ENCODE data around the gene GLYATL1B. TPM values are rescaled to one million over a fixed set of nuclear protein-coding genes. Genes with fewer than 3 reads are reported as not detected.
"Not testable (repeated sequence)": the region's sequence is repeated elsewhere in the genome, so short reads cannot be mapped to it uniquely, and the experiment has no call there.

The GLYATL1B gene
- total and polyA plus RNA-seq, 4 donors: not detected

DNA sequence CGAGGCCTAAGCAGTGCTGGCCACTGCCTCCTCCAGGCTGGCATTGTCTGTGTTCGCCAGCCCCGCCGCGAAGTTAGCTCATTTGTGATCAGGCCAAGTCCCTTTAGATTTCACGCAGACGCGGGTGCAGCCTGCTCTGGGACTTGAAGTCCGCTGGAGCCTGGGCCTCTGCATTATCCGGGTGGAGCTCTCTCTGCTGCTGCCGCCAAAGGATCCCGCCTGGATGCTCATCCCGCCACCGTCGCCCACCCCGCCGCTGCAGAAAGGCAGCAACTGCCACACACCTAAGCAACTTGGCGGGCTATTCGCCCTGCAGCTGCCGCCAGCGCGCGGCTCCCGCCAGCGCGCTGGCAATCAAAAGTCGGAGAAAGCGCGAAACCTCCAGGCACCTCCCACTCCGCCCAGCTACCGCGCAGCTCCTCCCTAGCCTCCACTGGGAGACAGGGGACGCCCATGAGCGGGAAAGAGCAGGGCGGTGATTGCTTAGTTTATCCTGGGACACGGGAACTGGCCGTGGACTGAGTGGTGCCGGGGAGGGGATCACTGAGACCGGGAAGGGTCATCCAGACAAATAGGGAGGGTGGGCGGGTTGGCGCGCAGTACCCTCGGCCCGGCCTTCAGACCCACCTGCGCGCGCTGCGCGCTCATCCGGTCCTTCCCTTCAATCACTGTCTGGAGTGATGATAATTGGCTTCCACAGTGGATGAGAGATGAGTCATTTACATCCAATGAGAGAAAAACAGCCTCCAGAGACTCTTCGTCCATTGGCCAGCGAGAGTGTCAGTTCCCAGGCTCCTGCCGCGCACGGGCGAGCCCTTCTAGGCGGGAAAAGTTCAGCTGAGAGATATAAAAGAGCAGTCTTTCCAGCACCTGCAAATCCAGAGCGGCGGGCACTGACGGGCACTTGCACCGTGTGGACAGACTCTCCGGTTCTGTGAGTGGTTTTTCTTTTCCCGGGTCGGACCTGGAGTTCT, 20.5 kb downstream of the GLYATL1B start, which contains the start of gene FAM111B:
Gene FAM111B, plus strand, starts transcription at position 875 of the 974 bp plus-strand sequence. CDS start 2,389 bp downstream, outside the sequence.
- DNase-seq (ENCODE audit: low spot score): peak; percentile 69
- Histone ChIP-seq H3K4me3 (ENCODE audit: low read depth in 1 of 3, low read length in 3 of 3) (peak within 1 kb of the TSS; percentile 27 to 70 (median 44)), H3K27ac (ENCODE audit: low read depth in 1 of 2, low read length in 2 of 2) (no peak within 1 kb of the TSS), H3K9me3 (ENCODE audit: control insufficient read depth in 4 of 4, low read length in 3 of 4) (no peaks in the 10 kb centered on the region), H3K27me3 (ENCODE audit: control insufficient read depth in 4 of 4, insufficient read depth in 4 of 4, low read length in 3 of 4) (no peaks in the 10 kb centered on the region), H3K36me3 (ENCODE audit: control insufficient read depth in 4 of 4, insufficient read depth in 3 of 4, low read depth in 1 of 4, low read length in 3 of 4) (no peaks in the 10 kb centered on the region), H3K9ac (ENCODE audit: low read depth in 1 of 2, low read length in 2 of 2) (peak within 1 kb of the TSS in 1 of 2 donors; percentile 17), H3K4me1 (ENCODE audit: control insufficient read depth in 4 of 4, insufficient read depth in 4 of 4, low read length in 3 of 4) (peaks cover 6 to 22% (median 10%) of the 10 kb centered on the region in 4 donors)
- WGBS: under 1% methylated on average over 64 of the region's 64 CpGs
- TF ChIP-seq SP1 (IDR thresholded peaks at IDR 0.05): peak; percentile 68
- TF ChIP-seq HNF4G (IDR thresholded peaks at IDR 0.05): no peak
- TF ChIP-seq TAF1 (conservative IDR thresholded peaks at IDR 0.05): no peak
- peak; percentile 90 to 93 for TF ChIP-seq JUND (IDR thresholded peaks at IDR 0.05)
- TF ChIP-seq YY1 (IDR thresholded peaks at IDR 0.05): peak; percentile 17
- no peak for TF ChIP-seq RAD21 (IDR thresholded peaks at IDR 0.05)
- no peak for TF ChIP-seq ZBTB33 (IDR thresholded peaks at IDR 0.05)
- TF ChIP-seq, protein P1, sequence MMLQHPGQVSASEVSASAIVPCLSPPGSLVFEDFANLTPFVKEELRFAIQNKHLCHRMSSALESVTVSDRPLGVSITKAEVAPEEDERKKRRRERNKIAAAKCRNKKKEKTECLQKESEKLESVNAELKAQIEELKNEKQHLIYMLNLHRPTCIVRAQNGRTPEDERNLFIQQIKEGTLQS (IDR thresholded peaks at IDR 0.05): peak; percentile 69
- TF ChIP-seq GABPA (IDR thresholded peaks at IDR 0.05 in 1 of 2, conservative IDR thresholded peaks at IDR 0.05 in 1 of 2): no peak
- no peak for TF ChIP-seq EGR1 (IDR thresholded peaks at IDR 0.05; ENCODE audit: low read depth in 2 of 2)
- TF ChIP-seq, protein P2, sequence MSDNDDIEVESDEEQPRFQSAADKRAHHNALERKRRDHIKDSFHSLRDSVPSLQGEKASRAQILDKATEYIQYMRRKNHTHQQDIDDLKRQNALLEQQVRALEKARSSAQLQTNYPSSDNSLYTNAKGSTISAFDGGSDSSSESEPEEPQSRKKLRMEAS (IDR thresholded peaks at IDR 0.05): peak; percentile 35
- TF ChIP-seq NR2F2 (IDR thresholded peaks at IDR 0.05): no peak

DNA sequence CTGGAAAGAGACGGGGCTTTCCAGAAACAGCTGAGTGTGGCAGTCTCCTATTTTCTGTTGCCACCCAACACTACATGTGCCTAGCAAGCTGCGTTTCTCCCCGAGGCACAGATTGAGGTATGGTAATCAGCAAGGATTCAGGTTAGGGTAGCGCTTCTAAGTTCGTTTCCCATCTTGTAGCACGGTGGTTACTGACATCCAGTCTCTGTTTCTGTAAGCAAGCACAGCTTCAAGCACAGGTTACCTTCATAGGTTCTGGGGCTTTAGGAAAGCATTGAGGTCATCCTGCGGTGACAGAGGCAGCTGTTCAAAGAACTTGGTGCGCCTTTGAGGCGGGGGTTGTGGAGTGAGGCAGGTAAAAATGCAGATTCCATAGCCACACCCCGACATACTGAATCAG, 21.6 kb downstream of the GLYATL1B start:
- not testable (repeated sequence) for H3K27me3 ChIP-seq (ENCODE audit: control insufficient read depth in 4 of 4, insufficient read depth in 4 of 4, low read length in 3 of 4); DNase-seq (ENCODE audit: low spot score); H3K9ac ChIP-seq (ENCODE audit: low read depth in 1 of 2, low read length in 2 of 2); H3K27ac ChIP-seq (ENCODE audit: low read depth in 1 of 2, low read length in 2 of 2); H3K36me3 ChIP-seq (ENCODE audit: control insufficient read depth in 4 of 4, insufficient read depth in 3 of 4, low read depth in 1 of 4, low read length in 3 of 4); H3K9me3 ChIP-seq (ENCODE audit: control insufficient read depth in 4 of 4, low read length in 3 of 4)
- Histone ChIP-seq H3K4me1 (ENCODE audit: control insufficient read depth in 4 of 4, insufficient read depth in 4 of 4, low read length in 3 of 4) (peaks cover 4 to 14% (median 10%) of the 10 kb centered on the region in 4 donors), H3K4me3 (ENCODE audit: low read depth in 1 of 3, low read length in 3 of 3) (peak overlapping the region in 1 of 3 donors; percentile 70)
- WGBS: 26% methylated on average over 10 of the region's 10 CpGs

GRCh38 chr11:59112494-59112893, 26.4 kb downstream of the GLYATL1B start:
- Histone ChIP-seq H3K27me3 (ENCODE audit: control insufficient read depth in 4 of 4, insufficient read depth in 4 of 4, low read length in 3 of 4) (no peaks in the 10 kb centered on the region), H3K27ac (ENCODE audit: low read depth in 1 of 2, low read length in 2 of 2) (no peak overlapping the region), H3K4me3 (ENCODE audit: low read depth in 1 of 3, low read length in 3 of 3) (no peak overlapping the region), H3K4me1 (ENCODE audit: control insufficient read depth in 4 of 4, insufficient read depth in 4 of 4, low read length in 3 of 4) (peaks cover 0 to under 1% (median under 1%) of the 10 kb centered on the region in 4 donors), H3K9ac (ENCODE audit: low read depth in 1 of 2, low read length in 2 of 2) (no peak overlapping the region), H3K36me3 (ENCODE audit: control insufficient read depth in 4 of 4, insufficient read depth in 3 of 4, low read depth in 1 of 4, low read length in 3 of 4) (no peaks in the 10 kb centered on the region), H3K9me3 (ENCODE audit: control insufficient read depth in 4 of 4, low read length in 3 of 4) (peaks cover 0 to 2% (median 1%) of the 10 kb centered on the region in 4 donors)
- DNase-seq (ENCODE audit: low spot score): no peak
- WGBS: 95% methylated on average over 2 of the region's 2 CpGs
- no peak for TF ChIP-seq EGR1 (IDR thresholded peaks at IDR 0.05; ENCODE audit: low read depth in 2 of 2)
- TF ChIP-seq, protein P1 (IDR thresholded peaks at IDR 0.05): no peak
- TF ChIP-seq YY1 (IDR thresholded peaks at IDR 0.05): no peak
- no peak for TF ChIP-seq GABPA (IDR thresholded peaks at IDR 0.05 in 1 of 2, conservative IDR thresholded peaks at IDR 0.05 in 1 of 2)
- TF ChIP-seq, protein P3, sequence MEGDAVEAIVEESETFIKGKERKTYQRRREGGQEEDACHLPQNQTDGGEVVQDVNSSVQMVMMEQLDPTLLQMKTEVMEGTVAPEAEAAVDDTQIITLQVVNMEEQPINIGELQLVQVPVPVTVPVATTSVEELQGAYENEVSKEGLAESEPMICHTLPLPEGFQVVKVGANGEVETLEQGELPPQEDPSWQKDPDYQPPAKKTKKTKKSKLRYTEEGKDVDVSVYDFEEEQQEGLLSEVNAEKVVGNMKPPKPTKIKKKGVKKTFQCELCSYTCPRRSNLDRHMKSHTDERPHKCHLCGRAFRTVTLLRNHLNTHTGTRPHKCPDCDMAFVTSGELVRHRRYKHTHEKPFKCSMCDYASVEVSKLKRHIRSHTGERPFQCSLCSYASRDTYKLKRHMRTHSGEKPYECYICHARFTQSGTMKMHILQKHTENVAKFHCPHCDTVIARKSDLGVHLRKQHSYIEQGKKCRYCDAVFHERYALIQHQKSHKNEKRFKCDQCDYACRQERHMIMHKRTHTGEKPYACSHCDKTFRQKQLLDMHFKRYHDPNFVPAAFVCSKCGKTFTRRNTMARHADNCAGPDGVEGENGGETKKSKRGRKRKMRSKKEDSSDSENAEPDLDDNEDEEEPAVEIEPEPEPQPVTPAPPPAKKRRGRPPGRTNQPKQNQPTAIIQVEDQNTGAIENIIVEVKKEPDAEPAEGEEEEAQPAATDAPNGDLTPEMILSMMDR (IDR thresholded peaks at IDR 0.05; ENCODE audit: low read depth, low read length, missing input control): no peak
- no peak for TF ChIP-seq REST (IDR thresholded peaks at IDR 0.05)
- TF ChIP-seq RAD21 (IDR thresholded peaks at IDR 0.05): no peak
- no peak for TF ChIP-seq HNF4G (IDR thresholded peaks at IDR 0.05)
- TF ChIP-seq RXRA (IDR thresholded peaks at IDR 0.05): no peak
- no peak for TF ChIP-seq FOXA2 (IDR thresholded peaks at IDR 0.05)
- TF ChIP-seq, protein P2 (IDR thresholded peaks at IDR 0.05): no peak
- TF ChIP-seq SP1 (IDR thresholded peaks at IDR 0.05): no peak
